Sigmoid colon (tissue), 7 donors: ENCODE data around the gene KRTAP4-16. TPM values are rescaled to one million over a fixed set of nuclear protein-coding genes. Genes with fewer than 3 reads are reported as not detected.
"Not testable (repeated sequence)": the region's sequence is repeated elsewhere in the genome, so short reads cannot be mapped to it uniquely, and the experiment has no call there.

ENCODE experiments used
- DNase-seq: peaks from one replicate; pipeline ENCODE4 v3.0.0-alpha.2; 2019
- H3K27ac ChIP-seq, 4 donors: fragments of 200-600 bp; sonication (generic); one replicate each; pipeline ENCODE4 v1.5.1; 2016 to 2019; ENCODE audit warnings: mild to moderate bottlenecking in 1 of 4
- H3K27me3 ChIP-seq, 3 donors: fragments of 200-600 bp; sonication (generic); one replicate each; pipeline ENCODE4 v1.5.1; 2019; ENCODE audit warnings: mild to moderate bottlenecking in 1 of 3
- H3K36me3 ChIP-seq, 4 donors: fragments of 200-600 bp; sonication (generic); one replicate each; pipeline ENCODE4 v1.5.1; 2016 to 2019
- H3K4me1 ChIP-seq, 4 donors: fragments of 200-600 bp; sonication (generic); one replicate each; pipeline ENCODE4 v1.5.1; 2017 to 2019
- H3K4me3 ChIP-seq, 4 donors: fragments of 200-600 bp; sonication (generic); one replicate each; pipeline ENCODE4 v1.5.1; 2017 to 2019; ENCODE audit warnings: mild to moderate bottlenecking in 2 of 4, moderate library complexity in 1 of 4
- H3K9me3 ChIP-seq, 4 donors: fragments of 200-600 bp in 3 of 4; sonication (generic) in 3 of 4; one replicate each; pipeline versions ENCODE4 v1.5.1 to v1.6.1; 2013 to 2019
- EP300 ChIP-seq, 4 donors: sonication (generic); formaldehyde crosslinking; IDR thresholded peaks; one replicate each; pipeline ENCODE4 v1.6.1; 2017; ENCODE audit warnings: antibody characterized with exemption in 4 of 4
- POLR2A ChIP-seq, 2 donors: fragments of 450-650 bp; IDR thresholded peaks; one replicate each; pipeline ENCODE4 v1.6.1; 2016; ENCODE audit warnings: antibody characterized with exemption in 2 of 2, mild to moderate bottlenecking in 2 of 2, moderate library complexity in 2 of 2
- POLR2AphosphoS5 ChIP-seq, 4 donors: sonication (generic); formaldehyde crosslinking; IDR thresholded peaks; one replicate each; pipeline ENCODE4 v1.6.1; 2017; ENCODE audit warnings: antibody characterized with exemption in 4 of 4
- WGBS, 2 donors: extraction: QIAGEN DNeasy Blood & Tissue Kit; methylation state at CpG; one replicate each; pipeline ENCODE4 v1.1.7; 2013; 5-methylcytosine and 5-hydroxymethylcytosine counted together
- intact Hi-C: fragments of 100-400 bp; cut with DNase I; formaldehyde crosslinking; loops from one replicate; pipeline ENCODE4 v1.15.1; 2023
- polyA plus RNA-seq, 3 donors: library from polyadenylated mRNA; stranded (reverse); fragments of 200-250 nt; gene quantifications; one replicate each; pipeline ENCODE4 v1.2.3, GENCODE V29; 2013
- total RNA-seq, 4 donors: library from RNA; depleted of rRNA; stranded (reverse); fragments of >200 nt; gene quantifications; one replicate each; pipeline ENCODE4 v1.1.0, GENCODE V29; 2016
- TF ChIP-seq, protein P1 (sequence below), 4 experiments: fragments of 450-650 bp in 3 of 4; fragments of 200-600 bp in 1 of 4; IDR thresholded peaks; one replicate each; pipeline ENCODE4 v1.5.1; 2016 to 2019; ENCODE audit warnings: antibody characterized with exemption in 4 of 4, mild to moderate bottlenecking in 3 of 4, moderate library complexity in 2 of 4
- donor health status: healthy with polysubstance abuse.
- donor health status: Bipolar disorder and iron deficiency.
- donor health status: healthy.

Gene KRTAP4-16
- total and polyA plus RNA-seq, 7 donors: not detected

DNA sequence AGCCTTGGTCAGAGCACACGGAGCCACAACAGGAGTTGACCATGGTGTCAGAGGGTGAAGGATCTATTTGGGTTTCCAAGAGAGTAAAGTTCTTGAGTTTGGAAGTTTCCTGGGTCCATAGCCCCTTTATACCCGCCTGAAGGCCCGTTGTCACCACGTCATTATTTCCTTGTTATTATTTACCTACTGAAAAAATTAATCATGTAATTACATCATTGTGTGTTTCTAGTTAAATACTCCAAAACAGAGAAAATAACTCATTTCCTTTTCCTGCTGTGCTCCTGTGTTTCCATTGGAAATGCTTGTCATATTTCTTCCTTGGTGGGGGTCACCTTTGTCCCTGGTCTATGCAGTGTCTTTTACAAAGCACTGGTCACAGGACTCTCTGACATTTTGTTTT is 4.0 kb downstream of the KRTAP4-16 start, which contains the start of gene KRTAP4-8:
TSS of gene KRTAP4-8 (minus strand) at position 101 of the 400 bp plus-strand sequence. CDS start at position 43, 58 bp downstream.
- no peak for DNase-seq
- H3K9me3 ChIP-seq: no peaks in the 10 kb centered on the region
- H3K27ac ChIP-seq: no peak within 1 kb of the TSS
- H3K36me3 ChIP-seq: no peaks in the 10 kb centered on the region
- no peaks in the 10 kb centered on the region for H3K4me1 ChIP-seq
- no peak for TF ChIP-seq EP300 (IDR thresholded peaks at IDR 0.05)
- TF ChIP-seq, protein P1, sequence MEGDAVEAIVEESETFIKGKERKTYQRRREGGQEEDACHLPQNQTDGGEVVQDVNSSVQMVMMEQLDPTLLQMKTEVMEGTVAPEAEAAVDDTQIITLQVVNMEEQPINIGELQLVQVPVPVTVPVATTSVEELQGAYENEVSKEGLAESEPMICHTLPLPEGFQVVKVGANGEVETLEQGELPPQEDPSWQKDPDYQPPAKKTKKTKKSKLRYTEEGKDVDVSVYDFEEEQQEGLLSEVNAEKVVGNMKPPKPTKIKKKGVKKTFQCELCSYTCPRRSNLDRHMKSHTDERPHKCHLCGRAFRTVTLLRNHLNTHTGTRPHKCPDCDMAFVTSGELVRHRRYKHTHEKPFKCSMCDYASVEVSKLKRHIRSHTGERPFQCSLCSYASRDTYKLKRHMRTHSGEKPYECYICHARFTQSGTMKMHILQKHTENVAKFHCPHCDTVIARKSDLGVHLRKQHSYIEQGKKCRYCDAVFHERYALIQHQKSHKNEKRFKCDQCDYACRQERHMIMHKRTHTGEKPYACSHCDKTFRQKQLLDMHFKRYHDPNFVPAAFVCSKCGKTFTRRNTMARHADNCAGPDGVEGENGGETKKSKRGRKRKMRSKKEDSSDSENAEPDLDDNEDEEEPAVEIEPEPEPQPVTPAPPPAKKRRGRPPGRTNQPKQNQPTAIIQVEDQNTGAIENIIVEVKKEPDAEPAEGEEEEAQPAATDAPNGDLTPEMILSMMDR (IDR thresholded peaks at IDR 0.05): no peak
- TF ChIP-seq POLR2AphosphoS5 (IDR thresholded peaks at IDR 0.05): no peak
- TF ChIP-seq POLR2A (IDR thresholded peaks at IDR 0.05): no peak
- H3K4me3 ChIP-seq: no peak within 1 kb of the TSS
- intact Hi-C loops: no loop called here
- H3K27me3 ChIP-seq: no peaks in the 10 kb centered on the region
- WGBS, 2 donors: 51 to 80% methylated on average over 4 of the region's 4 CpGs

DNA sequence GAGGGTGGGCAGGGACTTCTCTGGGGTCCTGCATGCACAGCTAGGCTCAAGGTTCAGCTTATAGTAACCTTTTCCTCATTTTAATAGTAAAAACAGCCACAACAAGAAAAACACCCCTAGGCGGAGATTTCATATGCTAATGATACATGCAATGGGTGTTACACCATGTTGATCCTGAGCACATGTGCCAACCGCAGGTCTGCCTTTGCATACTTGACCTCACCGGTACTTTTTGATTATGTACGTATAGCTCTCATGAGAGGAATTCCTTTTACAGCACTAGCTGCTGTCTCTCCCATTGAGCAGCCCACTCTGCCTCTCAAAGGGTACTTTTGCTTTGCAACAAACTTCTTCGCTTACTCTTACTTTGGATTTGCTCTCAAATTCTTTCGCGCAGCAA is 6.0 kb downstream of the KRTAP4-16 start:
- Histone ChIP-seq H3K27me3 (no peaks in the 10 kb centered on the region), H3K9me3 (no peaks in the 10 kb centered on the region), H3K4me3 (no peak overlapping the region), H3K27ac (no peak overlapping the region), H3K36me3 (no peaks in the 10 kb centered on the region), H3K4me1 (no peaks in the 10 kb centered on the region)
- intact Hi-C loops: no loop called here
- no peak for DNase-seq
- WGBS, 2 donors: 88 to 90% methylated on average over 7 of the region's 7 CpGs
- TF ChIP-seq POLR2A (IDR thresholded peaks at IDR 0.05): no peak
- TF ChIP-seq POLR2AphosphoS5 (IDR thresholded peaks at IDR 0.05): no peak
- TF ChIP-seq, protein P1 (IDR thresholded peaks at IDR 0.05): no peak
- TF ChIP-seq EP300 (IDR thresholded peaks at IDR 0.05): no peak

DNA sequence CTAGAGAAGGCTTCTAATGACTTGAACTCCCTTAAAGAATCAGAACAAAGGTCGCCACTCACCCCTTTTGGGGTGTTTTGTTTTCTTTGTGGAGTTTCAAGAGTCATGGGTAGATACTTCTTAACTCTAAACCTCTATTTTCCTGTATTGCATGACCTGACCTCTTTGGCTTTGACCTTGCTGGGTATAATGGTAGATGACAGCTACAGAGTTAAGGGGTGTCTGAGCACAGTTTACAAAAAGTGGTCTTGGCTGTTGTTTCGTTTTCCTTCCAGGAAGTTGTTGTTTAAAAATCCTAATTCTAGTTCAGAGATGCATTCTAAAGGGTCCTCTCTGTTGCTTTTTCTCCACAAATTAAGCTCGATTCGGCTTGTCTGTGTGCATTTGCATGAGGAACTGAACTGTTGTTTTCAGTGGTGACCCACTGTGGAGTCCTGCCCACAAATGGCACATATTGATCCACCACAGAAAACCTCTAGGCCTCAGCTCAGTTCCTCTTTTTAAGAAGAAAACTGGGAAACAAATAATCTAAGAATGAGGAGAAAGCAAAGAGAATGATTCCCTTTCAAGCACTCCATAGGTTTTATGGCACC is 13.2 kb downstream of the KRTAP4-16 start:
- H3K4me3 ChIP-seq, H3K36me3 ChIP-seq, H3K27me3 ChIP-seq, H3K27ac ChIP-seq, H3K4me1 ChIP-seq, DNase-seq, H3K9me3 ChIP-seq, intact Hi-C loops: not testable (repeated sequence)
- WGBS, 2 donors: 64 to 73% methylated on average over 4 of the region's 4 CpGs

DNA sequence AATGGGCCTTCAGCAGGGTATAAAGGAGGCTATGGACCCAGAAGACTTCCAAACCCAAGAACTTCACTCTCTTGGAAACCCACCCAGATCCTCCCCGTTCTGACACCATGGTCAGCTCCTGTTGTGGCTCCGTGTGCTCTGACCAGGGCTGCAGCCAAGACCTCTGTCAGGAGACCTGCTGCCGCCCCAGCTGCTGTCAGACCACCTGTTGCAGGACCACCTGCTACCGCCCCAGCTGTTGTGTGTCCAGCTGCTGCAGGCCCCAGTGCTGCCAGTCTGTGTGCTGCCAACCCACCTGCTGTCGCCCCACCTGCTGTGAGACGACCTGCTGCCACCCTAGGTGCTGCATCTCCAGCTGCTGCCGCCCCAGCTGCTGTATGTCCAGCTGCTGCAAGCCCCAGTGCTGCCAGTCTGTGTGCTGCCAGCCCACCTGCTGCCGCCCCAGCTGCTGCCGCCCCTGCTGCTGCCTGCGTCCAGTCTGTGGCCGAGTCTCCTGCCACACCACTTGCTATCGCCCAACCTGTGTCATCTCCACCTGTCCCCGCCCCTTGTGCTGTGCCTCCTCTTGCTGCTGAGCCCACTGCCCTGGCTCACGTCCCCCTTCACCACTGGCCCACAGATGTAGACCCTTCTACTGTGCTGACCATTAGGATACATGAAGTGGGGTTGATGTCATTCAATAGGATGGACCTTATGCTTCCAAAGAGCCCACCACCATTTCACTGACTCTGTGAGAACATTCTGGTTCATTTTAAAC is 17.7 kb downstream of the KRTAP4-16 start, which contains the start of gene KRTAP4-7:
TSS of gene KRTAP4-7 (plus strand) at position 51 of the 757 bp plus-strand sequence. CDS start at position 108, 57 bp downstream.
- H3K9me3 ChIP-seq, intact Hi-C loops, H3K36me3 ChIP-seq, DNase-seq, H3K4me3 ChIP-seq, H3K4me1 ChIP-seq, H3K27ac ChIP-seq, H3K27me3 ChIP-seq: not testable (repeated sequence)
- 84 to 87% methylated on average over 14 of the region's 14 CpGs for WGBS, 2 donors

DNA sequence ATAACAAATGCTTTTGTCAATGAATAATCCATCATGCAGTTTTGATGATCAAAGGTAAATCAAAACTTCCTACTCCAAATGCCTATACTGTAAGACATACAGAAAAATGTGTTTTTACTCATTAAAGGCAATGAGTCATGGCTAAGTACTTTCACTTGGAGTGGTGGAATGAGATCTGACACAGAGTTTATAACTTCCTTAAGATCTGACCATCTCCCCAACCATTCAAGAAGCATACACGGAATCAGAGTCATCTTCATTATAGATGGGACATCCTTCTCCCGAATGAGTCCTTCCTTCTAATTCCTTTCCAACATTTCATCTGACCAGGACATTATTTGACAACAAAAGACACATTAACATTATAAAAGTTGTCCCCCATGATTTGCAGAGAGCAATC is 18.6 kb downstream of the KRTAP4-16 start:
- H3K4me3 ChIP-seq, H3K36me3 ChIP-seq, H3K9me3 ChIP-seq, DNase-seq, H3K4me1 ChIP-seq, intact Hi-C loops, H3K27me3 ChIP-seq, H3K27ac ChIP-seq: not testable (repeated sequence)
- 70 to 89% methylated on average over 2 of the region's 2 CpGs for WGBS, 2 donors

DNA sequence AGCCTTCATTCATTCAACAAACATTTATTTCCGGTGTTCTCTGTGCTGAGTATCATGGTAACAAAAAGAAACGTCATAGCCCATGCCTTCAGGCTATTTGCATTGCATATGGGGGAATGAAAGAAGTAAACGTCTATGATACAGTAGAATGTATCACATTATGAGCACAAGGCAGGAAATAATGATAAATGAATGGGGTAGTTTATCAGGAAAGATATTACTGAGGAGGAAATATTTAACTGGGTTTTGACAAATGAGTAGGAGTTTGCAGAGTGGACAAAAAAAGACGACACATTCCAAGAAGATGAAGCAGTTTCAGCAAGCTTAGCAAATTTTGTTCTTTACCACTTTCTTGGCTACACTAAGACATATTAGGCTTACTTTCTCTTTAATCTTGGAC is 19.4 kb downstream of the KRTAP4-16 start:
- TF ChIP-seq POLR2AphosphoS5 (IDR thresholded peaks at IDR 0.05): no peak
- no peak for TF ChIP-seq POLR2A (IDR thresholded peaks at IDR 0.05)
- TF ChIP-seq, protein P1 (IDR thresholded peaks at IDR 0.05): no peak
- no peak for TF ChIP-seq EP300 (IDR thresholded peaks at IDR 0.05)
- 65 to 74% methylated on average over 4 of the region's 4 CpGs for whole genome bisulfite sequencing, 2 donors

More for the DNA sequence above, 19.4 kb downstream of the KRTAP4-16 start:
- DNase-seq: no peak
- Histone ChIP-seq H3K27me3 (no peaks in the 10 kb centered on the region), H3K9me3 (no peaks in the 10 kb centered on the region), H3K27ac (no peak overlapping the region), H3K36me3 (no peaks in the 10 kb centered on the region), H3K4me1 (no peaks in the 10 kb centered on the region), H3K4me3 (no peak overlapping the region)
- intact Hi-C loops: no loop called here
